ENCODE measurements around the gene MEGF9. TPM values are rescaled to one million over a fixed set of nuclear protein-coding genes. Genes with fewer than 3 reads are reported as not detected.
"Not testable (repeated sequence)": the region's sequence is repeated elsewhere in the genome, so short reads cannot be mapped to it uniquely, and the experiment has no call there.

Gene MEGF9
- total RNA-seq, 1 donor from 2014 or later, result 10.0 TPM

DNA sequence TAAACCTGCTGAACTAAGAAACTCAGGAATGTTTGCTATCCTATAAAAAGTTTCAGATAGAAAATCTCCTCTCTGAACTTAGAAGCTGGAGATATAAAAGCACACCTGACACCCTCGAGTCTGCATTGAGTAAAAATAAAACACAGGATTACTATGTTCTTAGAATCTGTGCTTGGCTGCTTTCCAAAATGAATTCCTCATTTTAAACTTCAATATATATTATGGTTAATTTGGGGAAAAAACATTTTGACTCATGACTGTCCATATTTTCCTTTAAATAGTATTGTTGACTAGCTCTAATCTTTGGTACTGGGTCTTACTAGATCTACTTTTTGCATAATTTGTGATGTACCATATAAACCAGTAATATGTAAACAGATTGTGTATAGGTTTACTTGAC is 42.3 kb upstream of the MEGF9 start:
- Histone ChIP-seq H3K27me3 (ENCODE audit: control insufficient read depth, insufficient read depth, low read length) (no peaks in the 10 kb centered on the region), H3K4me3 (ENCODE audit: low read depth, low read length) (no peak overlapping the region), H3K36me3 (ENCODE audit: control insufficient read depth, insufficient read depth, low read length) (no peaks in the 10 kb centered on the region)
- no peak for DNase-seq (ENCODE audit: low read depth)
- TF ChIP-seq, protein P1, sequence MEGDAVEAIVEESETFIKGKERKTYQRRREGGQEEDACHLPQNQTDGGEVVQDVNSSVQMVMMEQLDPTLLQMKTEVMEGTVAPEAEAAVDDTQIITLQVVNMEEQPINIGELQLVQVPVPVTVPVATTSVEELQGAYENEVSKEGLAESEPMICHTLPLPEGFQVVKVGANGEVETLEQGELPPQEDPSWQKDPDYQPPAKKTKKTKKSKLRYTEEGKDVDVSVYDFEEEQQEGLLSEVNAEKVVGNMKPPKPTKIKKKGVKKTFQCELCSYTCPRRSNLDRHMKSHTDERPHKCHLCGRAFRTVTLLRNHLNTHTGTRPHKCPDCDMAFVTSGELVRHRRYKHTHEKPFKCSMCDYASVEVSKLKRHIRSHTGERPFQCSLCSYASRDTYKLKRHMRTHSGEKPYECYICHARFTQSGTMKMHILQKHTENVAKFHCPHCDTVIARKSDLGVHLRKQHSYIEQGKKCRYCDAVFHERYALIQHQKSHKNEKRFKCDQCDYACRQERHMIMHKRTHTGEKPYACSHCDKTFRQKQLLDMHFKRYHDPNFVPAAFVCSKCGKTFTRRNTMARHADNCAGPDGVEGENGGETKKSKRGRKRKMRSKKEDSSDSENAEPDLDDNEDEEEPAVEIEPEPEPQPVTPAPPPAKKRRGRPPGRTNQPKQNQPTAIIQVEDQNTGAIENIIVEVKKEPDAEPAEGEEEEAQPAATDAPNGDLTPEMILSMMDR (IDR thresholded peaks at IDR 0.05; ENCODE audit: insufficient read depth, low read length, poor library complexity, severe bottlenecking), result no peak

DNA sequence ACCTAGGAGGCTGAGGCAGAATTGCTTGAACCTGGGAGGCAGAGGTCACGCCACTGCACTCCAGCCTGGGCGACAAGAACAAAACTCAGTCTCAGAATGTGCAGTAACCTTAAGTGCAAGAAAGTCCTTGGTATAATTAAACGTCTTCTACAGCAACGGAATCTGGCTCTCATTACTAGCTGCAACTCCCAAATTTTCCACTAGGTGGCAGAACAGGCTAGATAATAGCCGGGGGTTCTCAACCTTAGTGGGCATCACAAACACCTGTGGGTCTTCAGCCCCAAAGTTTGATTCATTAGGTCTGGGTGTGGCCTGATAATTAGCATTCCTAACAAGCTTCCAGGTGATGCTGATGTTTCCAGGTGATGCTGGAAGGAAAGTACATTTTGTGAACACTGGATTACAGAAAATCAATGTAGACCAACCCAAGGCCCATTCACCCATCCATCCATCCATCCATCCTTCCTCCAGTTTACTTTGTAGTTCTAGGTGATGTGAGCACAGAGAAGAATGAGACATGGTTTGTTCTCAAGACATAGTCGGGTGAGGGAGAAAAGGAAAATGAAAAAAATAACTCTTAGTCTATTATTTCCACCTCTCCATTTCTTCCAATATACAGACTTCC is 41.7 kb upstream of the MEGF9 start:
- Histone ChIP-seq H3K36me3 (ENCODE audit: control insufficient read depth, insufficient read depth, low read length) (no peaks in the 10 kb centered on the region), H3K4me3 (ENCODE audit: low read depth, low read length) (no peak overlapping the region), H3K27me3 (ENCODE audit: control insufficient read depth, insufficient read depth, low read length) (no peaks in the 10 kb centered on the region)
- TF ChIP-seq, protein P1 (IDR thresholded peaks at IDR 0.05; ENCODE audit: insufficient read depth, low read length, poor library complexity, severe bottlenecking), result peak; percentile 76
- no peak for DNase-seq (ENCODE audit: low read depth)

DNA sequence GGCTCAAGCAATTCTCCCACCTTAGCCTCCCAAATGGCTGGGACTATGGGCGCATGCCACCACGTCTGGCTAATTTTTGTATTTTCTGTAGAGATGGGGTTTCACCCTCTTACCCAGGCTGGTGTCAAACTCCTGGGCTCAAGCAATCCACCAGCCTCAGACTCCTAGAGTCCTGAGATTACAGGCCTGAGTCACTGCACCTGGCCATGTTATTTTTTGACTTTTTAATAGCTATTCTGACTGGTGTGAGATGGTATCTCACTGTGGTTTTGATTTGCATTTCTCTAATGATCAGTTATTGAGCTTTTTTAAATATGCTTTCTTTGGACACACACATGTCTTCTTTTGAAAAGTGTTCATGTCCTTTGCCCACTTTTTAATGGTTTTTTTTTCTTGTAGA is 40.8 kb upstream of the MEGF9 start:
- DNase-seq (ENCODE audit: low read depth), result no peak
- no peak overlapping the region for H3K4me3 ChIP-seq (ENCODE audit: low read depth, low read length)
- no peaks in the 10 kb centered on the region for H3K27me3 ChIP-seq (ENCODE audit: control insufficient read depth, insufficient read depth, low read length)
- no peaks in the 10 kb centered on the region for H3K36me3 ChIP-seq (ENCODE audit: control insufficient read depth, insufficient read depth, low read length)
- TF ChIP-seq, protein P1 (IDR thresholded peaks at IDR 0.05; ENCODE audit: insufficient read depth, low read length, poor library complexity, severe bottlenecking), result no peak

DNA sequence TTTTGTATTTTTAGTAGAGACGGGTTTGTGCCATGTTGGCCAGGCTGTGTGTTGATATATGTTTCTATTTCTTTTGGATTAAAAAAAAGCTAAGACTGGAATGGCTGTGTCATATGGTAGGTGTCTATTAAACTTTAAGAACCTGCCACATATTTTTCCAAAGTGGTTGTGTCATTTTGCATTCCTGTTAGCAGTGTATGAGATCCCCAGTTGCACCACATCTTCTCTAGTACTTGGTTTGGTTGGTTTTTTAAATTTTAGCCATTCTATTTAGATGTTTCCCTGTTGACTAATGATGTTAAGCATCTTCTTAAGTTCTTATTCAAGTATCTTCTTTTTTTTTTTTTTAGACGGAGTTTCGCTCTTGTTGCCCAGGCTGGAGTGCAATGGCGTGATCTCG is 36.2 kb upstream of the MEGF9 start:
- Histone ChIP-seq H3K36me3 (ENCODE audit: control insufficient read depth, insufficient read depth, low read length) (no peaks in the 10 kb centered on the region), H3K27me3 (ENCODE audit: control insufficient read depth, insufficient read depth, low read length) (no peaks in the 10 kb centered on the region), H3K4me3 (ENCODE audit: low read depth, low read length) (no peak overlapping the region)
- TF ChIP-seq, protein P1 (IDR thresholded peaks at IDR 0.05; ENCODE audit: insufficient read depth, low read length, poor library complexity, severe bottlenecking), result no peak
- no peak for DNase-seq (ENCODE audit: low read depth)

DNA sequence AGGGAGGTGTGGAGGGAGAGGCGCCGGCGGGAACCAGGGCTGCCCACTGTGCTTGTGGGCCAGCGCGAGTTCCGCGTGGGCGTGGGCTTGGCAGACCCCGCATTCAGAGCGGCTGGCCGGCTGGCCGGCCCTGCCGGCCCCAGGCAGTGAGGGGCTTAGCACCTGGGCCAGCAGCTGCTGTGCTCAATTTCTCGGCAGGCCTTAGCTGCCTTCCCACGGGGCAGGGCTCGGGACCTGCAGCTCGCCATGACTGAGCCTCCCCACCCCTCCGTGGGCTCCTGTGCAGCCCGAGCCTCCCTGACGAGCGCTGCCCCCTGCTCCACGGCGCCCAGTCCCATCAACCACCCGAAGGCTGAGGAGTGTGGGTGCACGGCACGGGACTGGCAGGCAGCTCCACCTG is 32.1 kb upstream of the MEGF9 start:
- H3K27me3 ChIP-seq (ENCODE audit: control insufficient read depth, insufficient read depth, low read length); H3K4me3 ChIP-seq (ENCODE audit: low read depth, low read length); H3K36me3 ChIP-seq (ENCODE audit: control insufficient read depth, insufficient read depth, low read length); DNase-seq (ENCODE audit: low read depth): not testable (repeated sequence)

DNA sequence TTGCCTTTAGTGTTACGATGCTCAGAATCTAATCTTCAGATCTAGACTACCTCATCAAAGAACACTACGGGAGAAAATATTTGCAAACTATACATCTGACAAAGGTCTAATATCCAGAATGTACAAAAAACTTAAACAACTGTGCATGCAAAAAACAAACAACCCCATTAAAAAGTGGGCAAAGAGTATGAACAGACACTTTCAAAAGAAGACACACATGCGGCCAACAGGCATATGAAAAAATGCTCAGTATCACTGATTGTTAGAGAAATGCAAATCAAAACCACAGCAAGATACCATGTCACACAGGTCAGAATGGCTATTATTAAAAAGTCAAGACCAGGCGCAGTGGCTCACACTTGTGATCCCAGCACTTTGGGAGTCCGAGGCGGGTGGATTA is 31.0 kb upstream of the MEGF9 start:
- H3K27me3 ChIP-seq (ENCODE audit: control insufficient read depth, insufficient read depth, low read length), result no peaks in the 10 kb centered on the region
- DNase-seq (ENCODE audit: low read depth), result no peak
- H3K4me3 ChIP-seq (ENCODE audit: low read depth, low read length), result no peak overlapping the region
- TF ChIP-seq, protein P1 (IDR thresholded peaks at IDR 0.05; ENCODE audit: insufficient read depth, low read length, poor library complexity, severe bottlenecking), result no peak
- H3K36me3 ChIP-seq (ENCODE audit: control insufficient read depth, insufficient read depth, low read length), result no peaks in the 10 kb centered on the region
